ENCODE data around the gene NFKB2. TPM values are rescaled to one million over a fixed set of nuclear protein-coding genes. Genes with fewer than 3 reads are reported as not detected.
A peak's percentile ranks its signal among the peaks of the same experiment; 100 is the strongest.

Gene NFKB2
- total and polyA plus RNA-seq, 2 donors (not counting 1 experiment from before 2014, with no cell fraction given): 255 to 398 TPM

- H3K9me3 Mint-ChIP-seq (ENCODE audit: insufficient read depth): no peaks in the 10 kb centered on the region
- peaks cover 34% of the 10 kb centered on the region for H3K4me1 Mint-ChIP-seq
- no peak for DNase-seq
- Histone ChIP-seq H3K9ac (ENCODE audit: low read length) (peak overlapping the region; percentile 35), H3K27me3 (replicated peaks in 1 of 4; ENCODE audit: control extremely low read depth in 1 of 4, control insufficient read depth in 3 of 4, insufficient read depth in 4 of 4, low read length in 3 of 4) (peaks cover 0 to 59% (median 35%) of the 10 kb centered on the region in 4 experiments), H2AFZ (ENCODE audit: insufficient read depth, low read depth, low read length, poor library complexity, severe bottlenecking) (peak overlapping the region; percentile 42), H3K4me1 (ENCODE audit: control insufficient read depth in 2 of 2, insufficient read depth in 2 of 2, low read length in 2 of 2) (peaks cover 26 to 33% of the 10 kb centered on the region in 2 donors), H4K20me1 (ENCODE audit: control insufficient read depth, insufficient read depth, low read length, poor library complexity, severe bottlenecking) (peaks cover 18% of the 10 kb centered on the region), H3K36me3 (replicated peaks in 1 of 2; ENCODE audit: control extremely low read depth in 1 of 2, control insufficient read depth in 1 of 2, extremely low read depth in 1 of 2, insufficient read depth in 2 of 2, low read length in 1 of 2) (peaks cover 0 to 3% of the 10 kb centered on the region in 2 experiments), H3K27ac (ENCODE audit: low read length in 2 of 2) (no peak overlapping the region), H3K9me3 (ENCODE audit: control extremely low read depth in 1 of 3, control insufficient read depth in 2 of 3, insufficient read depth in 1 of 3, low read length in 2 of 3) (peaks cover 0 to 20% (median 0%) of the 10 kb centered on the region in 3 donors), H3K79me2 (ENCODE audit: control insufficient read depth, insufficient read depth, low read length) (no peaks in the 10 kb centered on the region), H3K4me2 (replicated peaks; ENCODE audit: low read depth, low read length, poor library complexity, severe bottlenecking) (peak overlapping the region; percentile 84), H3K4me3 (ENCODE audit: control extremely low read depth in 1 of 5, extremely low read depth in 1 of 5, insufficient read depth in 1 of 5, low read depth in 2 of 5, low read length in 4 of 5) (peak overlapping the region in 3 of 5 experiments; percentile 8 to 40 (median 39))
- peaks cover 43% of the 10 kb centered on the region for H3K27me3 Mint-ChIP-seq
- H3K27ac Mint-ChIP-seq: peak overlapping the region; percentile 42
- 81% methylated on average over 11 of the region's 14 CpGs for WGBS (ENCODE audit: insufficient coverage)
- CTCF ChIA-PET: interaction anchor here (1.9 kb wide), 1 partner anchor 10 kb away, joined by 7 read pairs; no protein-coding TSS in a partner anchor
- H3K4me3 Mint-ChIP-seq: peak overlapping the region; percentile 72
- TF ChIP-seq EZH2 (IDR thresholded peaks at IDR 0.05; ENCODE audit: borderline replicate concordance, insufficient read depth, low read depth, low read length, poor library complexity, severe bottlenecking): peak; percentile 49
- TF ChIP-seq, protein P1, sequence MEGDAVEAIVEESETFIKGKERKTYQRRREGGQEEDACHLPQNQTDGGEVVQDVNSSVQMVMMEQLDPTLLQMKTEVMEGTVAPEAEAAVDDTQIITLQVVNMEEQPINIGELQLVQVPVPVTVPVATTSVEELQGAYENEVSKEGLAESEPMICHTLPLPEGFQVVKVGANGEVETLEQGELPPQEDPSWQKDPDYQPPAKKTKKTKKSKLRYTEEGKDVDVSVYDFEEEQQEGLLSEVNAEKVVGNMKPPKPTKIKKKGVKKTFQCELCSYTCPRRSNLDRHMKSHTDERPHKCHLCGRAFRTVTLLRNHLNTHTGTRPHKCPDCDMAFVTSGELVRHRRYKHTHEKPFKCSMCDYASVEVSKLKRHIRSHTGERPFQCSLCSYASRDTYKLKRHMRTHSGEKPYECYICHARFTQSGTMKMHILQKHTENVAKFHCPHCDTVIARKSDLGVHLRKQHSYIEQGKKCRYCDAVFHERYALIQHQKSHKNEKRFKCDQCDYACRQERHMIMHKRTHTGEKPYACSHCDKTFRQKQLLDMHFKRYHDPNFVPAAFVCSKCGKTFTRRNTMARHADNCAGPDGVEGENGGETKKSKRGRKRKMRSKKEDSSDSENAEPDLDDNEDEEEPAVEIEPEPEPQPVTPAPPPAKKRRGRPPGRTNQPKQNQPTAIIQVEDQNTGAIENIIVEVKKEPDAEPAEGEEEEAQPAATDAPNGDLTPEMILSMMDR (IDR thresholded peaks at IDR 0.05): no peak
- POLR2A ChIA-PET: interaction anchor here (0.6 kb wide), 1 partner anchor 277 kb away, joined by 4 read pairs; no protein-coding TSS in a partner anchor
- no peak for ATAC-seq (ENCODE audit: low read depth)
- intact Hi-C loops (cut with micrococcal nuclease): no loop called here
Observed at GRCh38 chr10:102408131-102408727, 12.7 kb downstream of the NFKB2 start.
